Measurements from ENCODE around the gene PAK4. TPM values are rescaled to one million over a fixed set of nuclear protein-coding genes. Genes with fewer than 3 reads are reported as not detected.
A peak's percentile ranks its signal among the peaks of the same experiment; 100 is the strongest.

PAK4 gene
- total RNA-seq, 1 donor from 2014 or later, result 52.1 TPM

GRCh38 chr19:39177736-39178135, 52.1 kb downstream of the PAK4 start:
- H3K27me3 Mint-ChIP-seq, result no peaks in the 10 kb centered on the region
- no peak overlapping the region for H3K27ac Mint-ChIP-seq
- no peaks in the 10 kb centered on the region for H3K4me1 Mint-ChIP-seq (ENCODE audit: unreplicated experiment)
- H3K36me3 Mint-ChIP-seq, result peaks cover 4% of the 10 kb centered on the region
- H3K9me3 Mint-ChIP-seq, result no peaks in the 10 kb centered on the region
- TF ChIP-seq, protein P1, sequence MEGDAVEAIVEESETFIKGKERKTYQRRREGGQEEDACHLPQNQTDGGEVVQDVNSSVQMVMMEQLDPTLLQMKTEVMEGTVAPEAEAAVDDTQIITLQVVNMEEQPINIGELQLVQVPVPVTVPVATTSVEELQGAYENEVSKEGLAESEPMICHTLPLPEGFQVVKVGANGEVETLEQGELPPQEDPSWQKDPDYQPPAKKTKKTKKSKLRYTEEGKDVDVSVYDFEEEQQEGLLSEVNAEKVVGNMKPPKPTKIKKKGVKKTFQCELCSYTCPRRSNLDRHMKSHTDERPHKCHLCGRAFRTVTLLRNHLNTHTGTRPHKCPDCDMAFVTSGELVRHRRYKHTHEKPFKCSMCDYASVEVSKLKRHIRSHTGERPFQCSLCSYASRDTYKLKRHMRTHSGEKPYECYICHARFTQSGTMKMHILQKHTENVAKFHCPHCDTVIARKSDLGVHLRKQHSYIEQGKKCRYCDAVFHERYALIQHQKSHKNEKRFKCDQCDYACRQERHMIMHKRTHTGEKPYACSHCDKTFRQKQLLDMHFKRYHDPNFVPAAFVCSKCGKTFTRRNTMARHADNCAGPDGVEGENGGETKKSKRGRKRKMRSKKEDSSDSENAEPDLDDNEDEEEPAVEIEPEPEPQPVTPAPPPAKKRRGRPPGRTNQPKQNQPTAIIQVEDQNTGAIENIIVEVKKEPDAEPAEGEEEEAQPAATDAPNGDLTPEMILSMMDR (conservative IDR thresholded peaks at IDR 0.05), result no peak
- H3K4me3 Mint-ChIP-seq, result no peak overlapping the region
- DNase-seq (ENCODE audit: extremely low spot score, unreplicated experiment), result no peak

GRCh38 chr19:39178296-39179006, 52.9 kb downstream of the PAK4 start:
- H3K4me1 Mint-ChIP-seq (ENCODE audit: unreplicated experiment), result no peaks in the 10 kb centered on the region
- peaks cover 7% of the 10 kb centered on the region for H3K36me3 Mint-ChIP-seq
- no peaks in the 10 kb centered on the region for H3K27me3 Mint-ChIP-seq
- no peaks in the 10 kb centered on the region for H3K9me3 Mint-ChIP-seq
- TF ChIP-seq, protein P1 (conservative IDR thresholded peaks at IDR 0.05), result no peak
- H3K4me3 Mint-ChIP-seq, result no peak overlapping the region
- no peak for DNase-seq (ENCODE audit: extremely low spot score, unreplicated experiment)
- no peak overlapping the region for H3K27ac Mint-ChIP-seq

DNA sequence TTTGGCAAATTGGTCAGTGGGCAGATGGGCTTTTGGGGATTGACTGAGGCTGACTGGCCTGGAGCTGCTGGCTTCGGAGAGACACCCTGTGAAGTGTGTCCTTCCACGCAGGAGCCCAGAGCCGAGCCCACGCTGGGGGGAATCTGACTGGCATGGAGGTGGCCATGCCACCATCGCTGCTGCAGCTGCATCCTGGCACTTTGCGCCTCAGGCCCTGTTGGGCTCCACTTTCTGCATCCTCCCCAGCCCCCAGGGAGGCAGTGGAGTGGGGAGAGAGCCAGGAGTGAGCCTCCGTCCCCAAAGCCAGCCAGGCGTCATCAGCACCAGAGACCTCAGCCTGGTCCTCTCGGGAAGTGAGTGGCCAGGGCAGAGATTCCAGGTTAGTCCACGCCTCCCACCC, 54.2 kb downstream of the PAK4 start:
- peaks cover 8% of the 10 kb centered on the region for H3K36me3 Mint-ChIP-seq
- TF ChIP-seq, protein P1 (conservative IDR thresholded peaks at IDR 0.05), result no peak
- H3K27me3 Mint-ChIP-seq, result no peaks in the 10 kb centered on the region
- H3K27ac Mint-ChIP-seq, result no peak overlapping the region
- H3K4me1 Mint-ChIP-seq (ENCODE audit: unreplicated experiment), result no peaks in the 10 kb centered on the region
- H3K9me3 Mint-ChIP-seq, result no peaks in the 10 kb centered on the region
- DNase-seq (ENCODE audit: extremely low spot score, unreplicated experiment), result no peak
- H3K4me3 Mint-ChIP-seq, result no peak overlapping the region

- H3K36me3 Mint-ChIP-seq, result peaks cover 8% of the 10 kb centered on the region
- TF ChIP-seq, protein P1 (conservative IDR thresholded peaks at IDR 0.05), result no peak
- no peaks in the 10 kb centered on the region for H3K27me3 Mint-ChIP-seq
- no peak overlapping the region for H3K4me3 Mint-ChIP-seq
- no peak overlapping the region for H3K27ac Mint-ChIP-seq
- no peaks in the 10 kb centered on the region for H3K4me1 Mint-ChIP-seq (ENCODE audit: unreplicated experiment)
- no peak for DNase-seq (ENCODE audit: extremely low spot score, unreplicated experiment)
- H3K9me3 Mint-ChIP-seq, result no peaks in the 10 kb centered on the region
These were observed 55.2 kb downstream of the PAK4 start for GRCh38 chr19:39180749-39181148.

GRCh38 chr19:39181500-39182173, 56.1 kb downstream of the PAK4 start:
- H3K27ac Mint-ChIP-seq, result peak overlapping the region; percentile 37

More at GRCh38 chr19:39181500-39182173, 56.1 kb downstream of the PAK4 start:
- no peaks in the 10 kb centered on the region for H3K4me1 Mint-ChIP-seq (ENCODE audit: unreplicated experiment)
- DNase-seq (ENCODE audit: extremely low spot score, unreplicated experiment), result no peak
- peaks cover 8% of the 10 kb centered on the region for H3K36me3 Mint-ChIP-seq
- no peaks in the 10 kb centered on the region for H3K9me3 Mint-ChIP-seq
- TF ChIP-seq, protein P1 (conservative IDR thresholded peaks at IDR 0.05), result no peak
- H3K4me3 Mint-ChIP-seq, result no peak overlapping the region
- H3K27me3 Mint-ChIP-seq, result no peaks in the 10 kb centered on the region

Data from type B pancreatic cell (in vitro differentiated cells).